Mesendoderm (in vitro differentiated cells): ENCODE results near the gene DPM3.
"Not testable (repeated sequence)": the region's sequence is repeated elsewhere in the genome, so short reads cannot be mapped to it uniquely, and the experiment has no call there.

ENCODE experiments used
- DNase-seq: peaks from one replicate; pipeline ENCODE4 v3.0.0; 2013
- H2AK5ac ChIP-seq: 2 replicates; pipeline ENCODE4 v1.6.1; 2013; ENCODE audit warnings: low read length, inconsistent platforms
- H2BK120ac ChIP-seq: 2 replicates; pipeline ENCODE4 v1.6.1; 2013; ENCODE audit warnings: low read depth, mild to moderate bottlenecking, low read length, moderate library complexity, mixed read lengths
- H2BK15ac ChIP-seq: replicated peaks from 2 replicates; pipeline ENCODE4 v1.6.1; 2013; ENCODE audit warnings: low read depth, mild to moderate bottlenecking, moderate library complexity
- H2BK5ac ChIP-seq: 2 replicates; pipeline ENCODE4 v1.6.1; 2013; ENCODE audit warnings: low read length, inconsistent platforms
- H3K18ac ChIP-seq: 2 replicates; pipeline ENCODE4 v1.6.1; 2013; ENCODE audit warnings: mild to moderate bottlenecking, low read length, mixed read lengths
- H3K23ac ChIP-seq: one replicate; pipeline ENCODE4 v1.6.1; 2013; ENCODE audit warnings: low read length
- H3K27ac ChIP-seq: 2 replicates; pipeline ENCODE4 v1.5.1; 2013; ENCODE audit warnings: low read depth, mild to moderate bottlenecking, inconsistent platforms, low read length, moderate library complexity
- H3K27me3 ChIP-seq: 2 replicates; pipeline ENCODE4 v1.6.1; 2013; ENCODE audit warnings: low read length, control low read depth, mild to moderate bottlenecking, inconsistent platforms; ENCODE audit not compliant: insufficient read depth, poor library complexity
- H3K36me3 ChIP-seq: 2 replicates; pipeline ENCODE4 v1.6.1; 2013; ENCODE audit warnings: low read length, inconsistent platforms; ENCODE audit not compliant: control insufficient read depth, insufficient read depth
- H3K4ac ChIP-seq: one replicate; pipeline ENCODE4 v1.6.1; 2013; ENCODE audit warnings: low read depth, mild to moderate bottlenecking, low read length, moderate library complexity
- H3K4me1 ChIP-seq: 2 replicates; pipeline ENCODE4 v1.6.1; 2013; ENCODE audit warnings: low read depth, low read length, inconsistent platforms; ENCODE audit not compliant: control insufficient read depth
- H3K4me2 ChIP-seq: 2 replicates; pipeline ENCODE4 v1.6.1; 2013; ENCODE audit warnings: low read length
- H3K4me3 ChIP-seq: 2 replicates; pipeline ENCODE4 v1.5.1; 2013; ENCODE audit warnings: mild to moderate bottlenecking, low read length
- H3K56ac ChIP-seq: one replicate; pipeline ENCODE4 v1.6.1; 2013; ENCODE audit warnings: low read length
- H3K79me1 ChIP-seq: 2 replicates; pipeline ENCODE4 v1.6.1; 2013; ENCODE audit warnings: low read length, inconsistent platforms
- H3K79me2 ChIP-seq: 2 replicates; pipeline ENCODE4 v1.6.1; 2013; ENCODE audit warnings: mild to moderate bottlenecking, low read length; ENCODE audit not compliant: control insufficient read depth, insufficient read depth
- H3K9ac ChIP-seq: 2 replicates; pipeline ENCODE4 v1.6.1; 2013; ENCODE audit warnings: low read length, inconsistent platforms
- H4K5ac ChIP-seq: one replicate; pipeline ENCODE4 v1.6.1; 2013; ENCODE audit warnings: low read length
- H4K8ac ChIP-seq: one replicate; pipeline ENCODE4 v1.6.1; 2013; ENCODE audit warnings: low read depth, mild to moderate bottlenecking, control low read depth, low read length, moderate library complexity
- WGBS: extraction: QIAGEN DNeasy Blood & Tissue Kit; methylation state at CpG from one replicate; pipeline ENCODE4 v1.1.7; 2013; ENCODE audit warnings: low lambda C conversion rate, missing lambda C conversion rate; ENCODE audit not compliant: insufficient coverage; ENCODE audit errors: extremely low coverage; 5-methylcytosine and 5-hydroxymethylcytosine counted together

Gene DPM3

DNA sequence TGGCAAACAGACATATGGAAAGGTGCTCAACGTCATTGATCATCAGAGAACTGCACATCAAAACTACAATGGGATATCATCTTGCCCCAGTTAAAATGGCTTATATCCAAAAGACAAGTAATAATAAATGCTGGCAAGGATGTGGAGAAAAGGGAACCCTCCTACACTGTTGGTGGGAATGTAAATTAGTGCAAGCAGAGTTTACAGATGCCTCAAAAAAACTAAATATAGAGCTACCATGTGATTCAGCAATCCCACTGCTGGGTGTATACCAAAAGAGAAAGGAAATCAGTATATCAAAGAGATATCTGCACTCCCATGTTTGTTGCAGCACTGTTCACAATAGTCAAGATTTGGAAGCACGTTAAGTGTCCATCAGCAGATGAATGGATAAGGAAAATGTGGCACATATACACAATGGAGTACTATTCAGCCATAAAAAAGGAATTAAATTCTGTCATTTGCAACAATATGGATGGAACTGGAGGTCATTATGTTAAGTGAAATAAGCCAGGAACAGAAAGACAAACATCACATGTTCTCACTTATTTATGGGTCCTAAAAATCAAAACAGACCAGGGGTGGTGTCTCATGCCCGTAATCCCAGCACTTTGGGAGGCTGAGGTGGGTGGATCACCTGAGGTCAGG is 15.8 kb upstream of the DPM3 start:
- H2AK5ac ChIP-seq, H2BK5ac ChIP-seq, H3K4me3 ChIP-seq, H2BK120ac ChIP-seq, H3K36me3 ChIP-seq, H3K9ac ChIP-seq, H3K4me2 ChIP-seq, DNase-seq, H4K8ac ChIP-seq, H2BK15ac ChIP-seq, H3K79me1 ChIP-seq, H3K4me1 ChIP-seq, H3K79me2 ChIP-seq, H3K27ac ChIP-seq, H3K27me3 ChIP-seq, H3K23ac ChIP-seq, H3K4ac ChIP-seq, H4K5ac ChIP-seq, H3K18ac ChIP-seq, H3K56ac ChIP-seq: not testable (repeated sequence)
- no CpG with 5 or more reads among the region's 3 CpGs for WGBS

DNA sequence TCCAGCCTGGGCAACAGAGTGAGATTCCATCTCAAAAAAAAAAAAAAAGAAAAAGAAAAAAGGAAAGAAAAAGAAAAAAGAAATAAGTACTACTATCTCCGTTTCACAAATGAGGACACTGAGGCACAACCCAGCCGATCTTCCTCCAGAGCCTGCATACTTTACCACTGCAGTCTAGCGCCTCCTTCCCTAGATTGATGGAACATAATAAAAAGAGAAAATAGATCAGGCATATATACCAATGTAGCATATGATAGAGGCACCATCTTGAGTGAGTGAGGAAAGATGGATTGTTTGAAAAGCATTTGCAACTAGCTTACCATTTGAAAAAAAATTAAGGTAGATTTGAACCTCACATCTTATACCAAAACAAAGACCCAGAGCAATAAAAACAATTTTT is 5.2 kb upstream of the DPM3 start:
- Histone ChIP-seq H2BK15ac (no peak overlapping the region), H3K79me1 (no peaks in the 10 kb centered on the region), H3K23ac (no peak overlapping the region), H2BK120ac (no peak overlapping the region), H2AK5ac (no peak overlapping the region), H4K8ac (no peak overlapping the region), H3K79me2 (no peaks in the 10 kb centered on the region), H3K4ac (no peak overlapping the region), H3K36me3 (no peaks in the 10 kb centered on the region), H3K4me3 (no peak overlapping the region), H3K4me2 (no peak overlapping the region), H3K4me1 (no peaks in the 10 kb centered on the region), H4K5ac (no peak overlapping the region), H3K56ac (no peak overlapping the region), H2BK5ac (no peak overlapping the region), H3K27me3 (no peaks in the 10 kb centered on the region), H3K9ac (no peak overlapping the region), H3K27ac (no peak overlapping the region), H3K18ac (no peak overlapping the region)
- WGBS: no CpG with 5 or more reads among the region's 3 CpGs
- no peak for DNase-seq

DNA sequence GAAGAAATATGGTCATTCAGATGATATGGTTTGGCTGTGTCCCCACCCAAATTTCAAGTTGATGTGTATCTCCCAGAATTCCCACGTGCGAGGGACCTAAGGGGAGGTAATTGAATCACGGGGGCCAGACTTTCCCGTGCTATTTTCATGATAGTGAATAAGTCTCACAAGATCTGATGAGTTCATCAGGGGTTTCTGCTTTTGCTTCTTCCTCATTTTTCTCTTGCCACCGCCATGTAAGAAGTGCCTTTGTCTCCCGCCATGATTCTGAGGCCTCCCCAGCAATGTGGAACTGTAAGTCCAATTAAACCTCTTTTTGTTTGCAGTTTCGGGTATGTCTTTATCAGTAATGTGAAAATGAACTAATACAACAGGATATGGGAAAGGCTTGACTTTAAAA is 1.4 kb upstream of the DPM3 start:
- no peaks in the 10 kb centered on the region for H3K36me3 ChIP-seq
- H2BK5ac ChIP-seq: no peak overlapping the region
- no peak overlapping the region for H2AK5ac ChIP-seq
- H4K8ac ChIP-seq: no peak overlapping the region
- no peak overlapping the region for H3K27ac ChIP-seq
- no peak overlapping the region for H2BK120ac ChIP-seq
- H3K9ac ChIP-seq: no peak overlapping the region
- no peak overlapping the region for H3K4me3 ChIP-seq
- DNase-seq: no peak
- WGBS: no CpG with 5 or more reads among the region's 7 CpGs
- no peak overlapping the region for H3K4me2 ChIP-seq
- H3K18ac ChIP-seq: no peak overlapping the region
- no peaks in the 10 kb centered on the region for H3K27me3 ChIP-seq
- H3K79me2 ChIP-seq: no peaks in the 10 kb centered on the region
- peaks cover 9% of the 10 kb centered on the region for H3K79me1 ChIP-seq
- H3K4me1 ChIP-seq: peaks cover 2% of the 10 kb centered on the region
- H3K4ac ChIP-seq: no peak overlapping the region
- no peak overlapping the region for H3K23ac ChIP-seq
- H2BK15ac ChIP-seq: no peak overlapping the region
- H4K5ac ChIP-seq: no peak overlapping the region
- no peak overlapping the region for H3K56ac ChIP-seq

DNA sequence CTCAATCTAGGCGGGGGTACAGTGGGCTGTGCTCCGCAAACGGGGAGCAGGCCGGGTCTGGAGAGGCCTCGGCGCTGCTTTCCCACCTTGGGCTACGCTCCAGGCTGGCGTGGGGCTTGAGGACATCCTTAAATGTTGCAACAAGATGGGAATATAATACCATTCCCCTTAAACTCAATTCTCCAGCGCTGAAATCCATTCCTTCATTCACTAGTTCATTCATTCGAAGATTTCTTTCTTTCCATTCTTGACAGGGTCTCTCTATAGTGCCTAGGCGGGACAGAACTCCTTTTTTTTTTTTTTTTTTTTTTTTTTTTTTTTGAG is 261 bp upstream of the DPM3 start:
- peaks cover 9% of the 10 kb centered on the region for H3K79me1 ChIP-seq
- no peaks in the 10 kb centered on the region for H3K27me3 ChIP-seq
- no peak overlapping the region for H3K4ac ChIP-seq
- H3K4me3 ChIP-seq: no peak overlapping the region
- peaks cover 3% of the 10 kb centered on the region for H3K4me1 ChIP-seq
- WGBS: no CpG with 5 or more reads among the region's 11 CpGs
- no peak overlapping the region for H3K9ac ChIP-seq
- H4K5ac ChIP-seq: no peak overlapping the region
- H2AK5ac ChIP-seq: no peak overlapping the region
- H3K56ac ChIP-seq: no peak overlapping the region
- no peak overlapping the region for H2BK15ac ChIP-seq
- no peaks in the 10 kb centered on the region for H3K36me3 ChIP-seq
- no peak overlapping the region for H2BK120ac ChIP-seq
- no peak overlapping the region for H3K4me2 ChIP-seq
- no peak overlapping the region for H3K27ac ChIP-seq
- DNase-seq: no peak
- H3K79me2 ChIP-seq: no peaks in the 10 kb centered on the region
- H3K18ac ChIP-seq: no peak overlapping the region
- H2BK5ac ChIP-seq: no peak overlapping the region
- no peak overlapping the region for H4K8ac ChIP-seq
- H3K23ac ChIP-seq: no peak overlapping the region

DNA sequence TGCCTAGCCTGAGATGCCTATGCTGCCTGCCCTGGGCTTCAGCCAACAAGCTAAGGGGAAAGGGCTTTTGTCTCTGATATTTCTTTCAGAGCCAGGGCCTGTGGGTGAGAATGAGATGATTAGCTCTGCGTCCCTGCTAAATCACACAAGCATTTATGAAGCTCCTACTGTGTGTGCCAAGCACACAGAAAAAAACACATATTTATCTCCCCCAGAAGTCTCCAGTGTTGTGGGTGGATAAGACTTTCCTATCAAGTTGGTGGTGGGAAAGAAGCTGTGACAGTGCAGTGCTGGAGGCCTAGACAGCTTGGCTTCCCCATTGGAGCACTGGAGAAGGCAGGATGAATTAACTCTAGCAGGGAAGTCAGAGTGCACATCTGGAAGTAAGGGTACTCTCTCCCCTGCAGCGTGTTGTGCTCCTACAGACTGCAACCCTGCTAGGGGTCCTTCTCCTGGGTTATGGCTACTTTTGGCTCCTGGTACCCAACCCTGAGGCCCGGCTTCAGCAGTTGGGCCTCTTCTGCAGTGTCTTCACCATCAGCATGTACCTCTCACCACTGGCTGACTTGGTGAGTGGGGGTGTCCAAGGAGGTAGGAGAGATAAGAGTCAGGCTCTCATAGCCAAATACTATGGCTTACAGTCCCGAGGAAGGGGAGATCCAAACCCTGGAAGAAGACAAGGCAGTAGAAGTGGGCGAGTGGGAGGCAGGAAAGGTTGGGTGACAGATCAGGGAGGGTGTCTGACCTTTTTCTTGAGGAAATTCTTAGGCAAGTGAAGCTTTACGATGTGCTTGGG is 3.0 kb downstream of the DPM3 start:
- Histone ChIP-seq H2AK5ac (peak overlapping the region; percentile 20), H4K5ac (no peak overlapping the region), H2BK15ac (no peak overlapping the region), H3K56ac (peak overlapping the region; percentile 82), H3K36me3 (no peaks in the 10 kb centered on the region), H3K9ac (peak overlapping the region; percentile 72), H3K4me2 (peak overlapping the region; percentile 35), H3K23ac (no peak overlapping the region), H2BK5ac (no peak overlapping the region), H3K4me3 (no peak overlapping the region), H3K4ac (no peak overlapping the region), H3K18ac (no peak overlapping the region), H2BK120ac (no peak overlapping the region), H3K27ac (no peak overlapping the region), H3K79me1 (peaks cover 9% of the 10 kb centered on the region), H3K27me3 (no peaks in the 10 kb centered on the region), H3K79me2 (no peaks in the 10 kb centered on the region), H3K4me1 (peaks cover 3% of the 10 kb centered on the region), H4K8ac (no peak overlapping the region)
- no peak for DNase-seq
- WGBS: no CpG with 5 or more reads among the region's 6 CpGs
